AG04449 (cell line): ENCODE data around the gene CXCL16.

Experiments used
- CTCF ChIA-PET: fragments of 350-600 bp; formaldehyde crosslinking; extraction: SDS; loops from one replicate; lab custom pipeline; 2021; ENCODE audit warnings: antibody characterized with exemption; lab: Yijun Ruan, JAX
- POLR2A ChIA-PET: fragments of 400-600, 350-600 bp; formaldehyde crosslinking; extraction: SDS; loops from one replicate; lab custom pipeline; 2020; ENCODE audit warnings: antibody characterized with exemption, inconsistent platforms; lab: Yijun Ruan, JAX
- DNase-seq: peaks from one replicate; pipeline ENCODE4 v3.0.0-alpha.2; 2010; ENCODE audit warnings: low read depth, low spot score
- H3K4me3 ChIP-seq: 2 replicates; pipeline ENCODE4 v1.5.1; 2011; ENCODE audit warnings: low read depth, mild to moderate bottlenecking, control low read depth, low read length
- CTCF ChIP-seq: IDR thresholded peaks from one replicate; pipeline ENCODE4 v1.5.1; 2011; ENCODE audit warnings: mild to moderate bottlenecking, moderate library complexity, low read length, control low read depth, inconsistent platforms; ENCODE audit not compliant: insufficient read depth; ENCODE audit errors: missing control alignments

CXCL16 gene

GRCh38 chr17:4739122-4740024, at the start of gene CXCL16, which contains the start of gene ZMYND15:
TSS of gene CXCL16 (minus strand) at chr17:4739928. CDS start at chr17:4739339, 589 bp downstream.
TSS of gene ZMYND15 (plus strand) at chr17:4739833. CDS start at chr17:4740549, 716 bp downstream.
- TF ChIP-seq CTCF, result no peak
- no peak for DNase-seq
- ChIA-PET POLR2A (no interaction called here), CTCF (interaction anchor here (0.8 kb wide), 1 partner anchor 51 kb away, joined by 7 read pairs; no protein-coding TSS in a partner anchor)
- peak within 1 kb of the TSS; percentile 66 for H3K4me3 ChIP-seq

GRCh38 chr17:4788807-4789700, 49.3 kb upstream of the CXCL16 start, which contains the start of gene GLTPD2:
TSS of gene GLTPD2 (plus strand) at chr17:4788964. CDS start at chr17:4789012, 48 bp downstream.
- POLR2A ChIA-PET, result interaction anchor here (1.3 to 1.5 kb wide), 3 partner anchors 10 to 79 kb away, joined by 4 to 6 read pairs (median 5); partner anchors contain the start of genes ARRB2 and PLD2
- peak within 1 kb of the TSS; percentile 67 for H3K4me3 ChIP-seq
- CTCF ChIA-PET, result interaction anchor here (0.6 to 8.9 kb wide), 35 partner anchors 8 to 365 kb away, joined by 3 to 154 read pairs (median 5); partner anchors contain the start of genes C17orf107, CHRNE, MED11 and PELP1
- no peak for TF ChIP-seq CTCF
- DNase-seq, result no peak

GRCh38 chr17:4788159-4788806, 48.6 kb upstream of the CXCL16 start:
- CTCF ChIA-PET, result interaction anchor here (0.6 to 8.9 kb wide), 17 partner anchors 9 to 273 kb away, joined by 3 to 154 read pairs (median 5); partner anchors contain the start of genes C17orf107, CHRNE, MED11 and PLD2

GRCh38 chr17:4786516-4786915, 46.8 kb upstream of the CXCL16 start:
- CTCF ChIA-PET, result interaction anchor here (0.8 to 8.9 kb wide), 12 partner anchors 10 to 275 kb away, joined by 3 to 154 read pairs (median 6); partner anchors contain the start of genes C17orf107, CHRNE, PSMB6 and TM4SF5
- H3K4me3 ChIP-seq, result no peak overlapping the region; the same call in 1 of the 2 replicates

More at GRCh38 chr17:4788159-4788806, 48.6 kb upstream of the CXCL16 start:
- peak overlapping the region; percentile 67; the same call in 1 of the 2 replicates for H3K4me3 ChIP-seq
- DNase-seq, result no peak
- no peak for TF ChIP-seq CTCF
- POLR2A ChIA-PET, result no interaction called here

More at GRCh38 chr17:4786516-4786915, 46.8 kb upstream of the CXCL16 start:
- no peak for TF ChIP-seq CTCF
- POLR2A ChIA-PET, result no interaction called here
- DNase-seq, result no peak
